Ectodermal cell (in vitro differentiated cells): ENCODE data around the gene C1orf21.

Source experiments
- H3K27ac ChIP-seq: 2 replicates; pipeline ENCODE4 v1.7.0; 2013; ENCODE audit warnings: mild to moderate bottlenecking, low read depth, low read length; ENCODE audit not compliant: insufficient read depth, poor library complexity, severe bottlenecking
- H3K27me3 ChIP-seq: 2 replicates; pipeline ENCODE4 v1.7.0; 2013; ENCODE audit warnings: mild to moderate bottlenecking, low read length; ENCODE audit not compliant: insufficient read depth, control insufficient read depth, poor library complexity, severe bottlenecking
- H3K36me3 ChIP-seq: one replicate; pipeline ENCODE4 v1.7.0; 2013; ENCODE audit warnings: low read length; ENCODE audit not compliant: control insufficient read depth, insufficient read depth
- H3K4me1 ChIP-seq: one replicate; pipeline ENCODE4 v1.7.0; 2013; ENCODE audit warnings: low read length; ENCODE audit not compliant: control insufficient read depth, insufficient read depth
- H3K4me3 ChIP-seq: 2 replicates; pipeline ENCODE4 v1.7.0; 2013; ENCODE audit warnings: low read depth, low read length, control low read depth; ENCODE audit not compliant: insufficient read depth
- H3K9me3 ChIP-seq: 2 replicates; pipeline ENCODE4 v1.7.0; 2013; ENCODE audit warnings: mild to moderate bottlenecking, low read length, moderate library complexity; ENCODE audit not compliant: control insufficient read depth
- WGBS, 2 experiments: methylation state at CpG; one replicate each; pipeline ENCODE4 v1.1.7; 2013; ENCODE audit warnings: missing lambda C conversion rate in 2 of 2; 5-methylcytosine and 5-hydroxymethylcytosine counted together

Gene C1orf21

GRCh38 chr1:184539580-184539979, 152.8 kb downstream of the C1orf21 start:
- no peak overlapping the region for H3K27ac ChIP-seq
- no peaks in the 10 kb centered on the region for H3K4me1 ChIP-seq
- H3K36me3 ChIP-seq, result no peaks in the 10 kb centered on the region
- WGBS, 2 experiments, result 96 to 100% methylated on average over 2 of the region's 2 CpGs
- no peaks in the 10 kb centered on the region for H3K9me3 ChIP-seq
- H3K27me3 ChIP-seq, result no peaks in the 10 kb centered on the region
- no peak overlapping the region for H3K4me3 ChIP-seq

GRCh38 chr1:184541537-184542152, 154.8 kb downstream of the C1orf21 start:
- Histone ChIP-seq H3K27ac (no peak overlapping the region), H3K27me3 (no peaks in the 10 kb centered on the region), H3K4me3 (no peak overlapping the region), H3K9me3 (no peaks in the 10 kb centered on the region), H3K36me3 (no peaks in the 10 kb centered on the region), H3K4me1 (no peaks in the 10 kb centered on the region)
- 96% methylated on average over 9 of the region's 9 CpGs for WGBS, 2 experiments

- Histone ChIP-seq H3K4me1 (no peaks in the 10 kb centered on the region), H3K27ac (no peak overlapping the region), H3K27me3 (no peaks in the 10 kb centered on the region), H3K9me3 (no peaks in the 10 kb centered on the region), H3K4me3 (no peak overlapping the region), H3K36me3 (no peaks in the 10 kb centered on the region)
- 92 to 96% methylated on average over 3 of the region's 3 CpGs for WGBS, 2 experiments
Observed at GRCh38 chr1:184542291-184542690, 155.5 kb downstream of the C1orf21 start.

GRCh38 chr1:184545601-184546000, 158.8 kb downstream of the C1orf21 start:
- 94 to 99% methylated on average over 4 of the region's 4 CpGs for WGBS, 2 experiments
- Histone ChIP-seq H3K4me3 (no peak overlapping the region), H3K27ac (no peak overlapping the region)

GRCh38 chr1:184552446-184552845, 165.6 kb downstream of the C1orf21 start:
- Histone ChIP-seq H3K27me3 (no peaks in the 10 kb centered on the region), H3K4me3 (no peak overlapping the region), H3K36me3 (no peaks in the 10 kb centered on the region), H3K9me3 (no peaks in the 10 kb centered on the region), H3K27ac (no peak overlapping the region), H3K4me1 (peaks cover 7% of the 10 kb centered on the region)
- no CpG with 5 or more reads among the region's 1 CpG for WGBS, 2 experiments

More at GRCh38 chr1:184545601-184546000, 158.8 kb downstream of the C1orf21 start:
- H3K4me1 ChIP-seq, result no peaks in the 10 kb centered on the region
- H3K9me3 ChIP-seq, result no peaks in the 10 kb centered on the region
- no peaks in the 10 kb centered on the region for H3K27me3 ChIP-seq
- H3K36me3 ChIP-seq, result no peaks in the 10 kb centered on the region

- Histone ChIP-seq H3K9me3 (no peaks in the 10 kb centered on the region), H3K36me3 (no peaks in the 10 kb centered on the region), H3K27me3 (no peaks in the 10 kb centered on the region), H3K4me3 (no peak overlapping the region), H3K27ac (no peak overlapping the region), H3K4me1 (peaks cover 7% of the 10 kb centered on the region)
- 92 to 94% methylated on average over 2 of the region's 2 CpGs for WGBS, 2 experiments
Observed at GRCh38 chr1:184553845-184554244, 167.0 kb downstream of the C1orf21 start.

GRCh38 chr1:184555665-184556641, 169.1 kb downstream of the C1orf21 start:
- H3K9me3 ChIP-seq, result no peaks in the 10 kb centered on the region
- H3K4me1 ChIP-seq, result peaks cover 7% of the 10 kb centered on the region
- 82 to 90% methylated on average over 6 to 7 of the region's 7 CpGs for WGBS, 2 experiments
- H3K4me3 ChIP-seq, result no peak overlapping the region
- no peaks in the 10 kb centered on the region for H3K36me3 ChIP-seq
- H3K27ac ChIP-seq, result no peak overlapping the region
- no peaks in the 10 kb centered on the region for H3K27me3 ChIP-seq

- no peak overlapping the region for H3K27ac ChIP-seq
- WGBS, 2 experiments, result 93 to 95% methylated on average over 2 of the region's 2 CpGs
Observed at GRCh38 chr1:184556665-184557064, 169.8 kb downstream of the C1orf21 start.

GRCh38 chr1:184557423-184558347, 170.9 kb downstream of the C1orf21 start:
- H3K9me3 ChIP-seq, result no peaks in the 10 kb centered on the region
- H3K4me3 ChIP-seq, result no peak overlapping the region
- H3K4me1 ChIP-seq, result peaks cover 7% of the 10 kb centered on the region
- H3K27ac ChIP-seq, result no peak overlapping the region
- 85 to 92% methylated on average over 3 of the region's 3 CpGs for WGBS, 2 experiments
- H3K36me3 ChIP-seq, result no peaks in the 10 kb centered on the region
- H3K27me3 ChIP-seq, result no peaks in the 10 kb centered on the region

More at GRCh38 chr1:184556665-184557064, 169.8 kb downstream of the C1orf21 start:
- no peaks in the 10 kb centered on the region for H3K36me3 ChIP-seq
- H3K27me3 ChIP-seq, result no peaks in the 10 kb centered on the region
- H3K9me3 ChIP-seq, result no peaks in the 10 kb centered on the region
- H3K4me1 ChIP-seq, result peaks cover 7% of the 10 kb centered on the region
- H3K4me3 ChIP-seq, result no peak overlapping the region
